Measurements from ENCODE around the gene GDPD4. TPM values are rescaled to one million over a fixed set of nuclear protein-coding genes. Genes with fewer than 3 reads are reported as not detected.

The GDPD4 gene
- total RNA-seq, 4 donors from 2014 or later: not detected

DNA sequence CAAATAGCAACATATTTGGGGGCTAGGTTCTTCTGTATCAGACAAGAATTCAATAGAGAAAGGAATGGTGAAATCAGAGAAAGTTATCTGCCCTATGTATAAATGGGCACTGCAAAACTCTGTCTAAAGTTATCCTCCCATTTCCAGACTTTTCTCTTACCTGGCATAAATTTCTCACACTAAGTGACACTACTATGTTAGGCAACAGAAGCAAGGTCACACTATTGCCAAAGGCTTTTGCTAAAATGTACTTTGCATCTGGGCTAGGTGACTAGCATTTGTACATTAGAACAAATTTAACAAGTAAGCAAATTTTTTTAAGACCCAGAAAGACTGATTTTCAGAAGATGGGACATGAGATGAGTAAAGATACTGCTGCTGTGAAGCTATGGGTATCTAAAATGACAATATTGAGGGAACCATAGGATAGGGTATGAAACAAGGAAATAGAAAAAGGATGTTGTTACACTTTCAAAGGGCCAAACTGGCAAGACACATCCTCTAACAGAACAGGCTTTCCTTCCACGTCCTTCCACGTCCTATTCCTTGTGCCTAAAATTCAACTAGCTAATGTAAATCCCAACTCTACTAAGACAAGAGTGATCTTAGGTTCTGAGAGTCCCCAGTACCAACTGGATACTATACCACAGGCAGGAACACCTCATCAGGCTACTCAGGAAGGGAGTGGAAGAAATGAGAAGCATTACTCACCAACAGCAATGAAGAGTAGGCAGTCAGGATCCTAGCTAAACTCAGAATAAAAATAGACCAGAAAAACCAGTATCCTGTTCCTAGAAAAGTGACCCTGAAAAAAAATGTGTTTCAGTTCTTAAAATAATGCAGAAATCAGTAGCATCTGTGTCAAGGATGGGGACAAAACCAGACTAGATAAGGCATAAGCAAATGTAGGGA lies 22.6 kb downstream of the GDPD4 start:
- WGBS: 62% methylated on average over 2 of the region's 2 CpGs
- no peaks in the 10 kb centered on the region for H3K27me3 ChIP-seq
- intact Hi-C loops (cut with DNase I): no loop called here
- H3K4me3 ChIP-seq: no peak overlapping the region
- H3K9me3 ChIP-seq: no peaks in the 10 kb centered on the region
- H3K4me1 ChIP-seq: no peaks in the 10 kb centered on the region
- H3K27ac ChIP-seq (replicated peaks in 1 of 4): no peak overlapping the region
- H3K36me3 ChIP-seq: no peaks in the 10 kb centered on the region
- DNase-seq (ENCODE audit: extremely low spot score): no peak
- TF ChIP-seq POLR2AphosphoS5 (IDR thresholded peaks at IDR 0.05) (no peak), POLR2A (IDR thresholded peaks at IDR 0.05; ENCODE audit: low read depth) (no peak), EP300 (IDR thresholded peaks at IDR 0.05) (no peak)
- TF ChIP-seq, protein P1, sequence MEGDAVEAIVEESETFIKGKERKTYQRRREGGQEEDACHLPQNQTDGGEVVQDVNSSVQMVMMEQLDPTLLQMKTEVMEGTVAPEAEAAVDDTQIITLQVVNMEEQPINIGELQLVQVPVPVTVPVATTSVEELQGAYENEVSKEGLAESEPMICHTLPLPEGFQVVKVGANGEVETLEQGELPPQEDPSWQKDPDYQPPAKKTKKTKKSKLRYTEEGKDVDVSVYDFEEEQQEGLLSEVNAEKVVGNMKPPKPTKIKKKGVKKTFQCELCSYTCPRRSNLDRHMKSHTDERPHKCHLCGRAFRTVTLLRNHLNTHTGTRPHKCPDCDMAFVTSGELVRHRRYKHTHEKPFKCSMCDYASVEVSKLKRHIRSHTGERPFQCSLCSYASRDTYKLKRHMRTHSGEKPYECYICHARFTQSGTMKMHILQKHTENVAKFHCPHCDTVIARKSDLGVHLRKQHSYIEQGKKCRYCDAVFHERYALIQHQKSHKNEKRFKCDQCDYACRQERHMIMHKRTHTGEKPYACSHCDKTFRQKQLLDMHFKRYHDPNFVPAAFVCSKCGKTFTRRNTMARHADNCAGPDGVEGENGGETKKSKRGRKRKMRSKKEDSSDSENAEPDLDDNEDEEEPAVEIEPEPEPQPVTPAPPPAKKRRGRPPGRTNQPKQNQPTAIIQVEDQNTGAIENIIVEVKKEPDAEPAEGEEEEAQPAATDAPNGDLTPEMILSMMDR (IDR thresholded peaks at IDR 0.05): no peak

DNA sequence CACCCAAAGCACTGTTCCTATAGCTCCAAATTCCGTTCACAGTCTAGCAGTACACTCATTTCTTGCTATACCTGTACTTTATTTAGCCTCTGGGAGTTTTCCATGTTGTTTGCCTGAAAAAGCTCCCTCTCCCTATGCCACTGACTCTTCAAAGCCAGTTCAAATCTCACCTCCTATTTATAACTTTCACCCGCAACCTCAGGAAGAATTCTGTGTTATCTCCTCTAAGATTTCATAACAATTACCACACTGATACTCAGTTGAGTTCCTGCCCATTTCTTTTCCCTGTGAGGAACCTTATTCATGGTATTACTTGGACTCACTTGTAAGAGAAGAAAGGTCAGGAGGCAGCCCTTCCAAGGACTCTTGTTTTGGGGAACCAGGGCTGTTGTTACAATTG lies 25.2 kb downstream of the GDPD4 start:
- Histone ChIP-seq H3K27ac (replicated peaks in 1 of 4) (no peak overlapping the region), H3K27me3 (no peaks in the 10 kb centered on the region), H3K36me3 (no peaks in the 10 kb centered on the region), H3K9me3 (no peaks in the 10 kb centered on the region), H3K4me1 (no peaks in the 10 kb centered on the region), H3K4me3 (no peak overlapping the region)
- intact Hi-C loops (cut with DNase I): no loop called here
- WGBS: 83% methylated on average over 2 of the region's 2 CpGs
- DNase-seq (ENCODE audit: extremely low spot score): no peak
- no peak for TF ChIP-seq EP300 (IDR thresholded peaks at IDR 0.05)
- TF ChIP-seq, protein P1 (IDR thresholded peaks at IDR 0.05): no peak
- TF ChIP-seq POLR2AphosphoS5 (IDR thresholded peaks at IDR 0.05): no peak
- TF ChIP-seq POLR2A (IDR thresholded peaks at IDR 0.05; ENCODE audit: low read depth): no peak

- 83% methylated on average over 3 of the region's 3 CpGs for WGBS
- Histone ChIP-seq H3K27ac (replicated peaks in 1 of 4) (no peak overlapping the region), H3K4me3 (no peak overlapping the region), H3K9me3 (no peaks in the 10 kb centered on the region), H3K36me3 (no peaks in the 10 kb centered on the region), H3K4me1 (no peaks in the 10 kb centered on the region), H3K27me3 (no peaks in the 10 kb centered on the region)
- intact Hi-C loops (cut with DNase I): no loop called here
- no peak for DNase-seq (ENCODE audit: extremely low spot score)
- TF ChIP-seq EP300 (IDR thresholded peaks at IDR 0.05): no peak
- no peak for TF ChIP-seq POLR2AphosphoS5 (IDR thresholded peaks at IDR 0.05)
- TF ChIP-seq, protein P1 (IDR thresholded peaks at IDR 0.05): no peak
- no peak for TF ChIP-seq POLR2A (IDR thresholded peaks at IDR 0.05; ENCODE audit: low read depth)
These were observed 30.6 kb downstream of the GDPD4 start for GRCh38 chr11:77270921-77271320.

DNA sequence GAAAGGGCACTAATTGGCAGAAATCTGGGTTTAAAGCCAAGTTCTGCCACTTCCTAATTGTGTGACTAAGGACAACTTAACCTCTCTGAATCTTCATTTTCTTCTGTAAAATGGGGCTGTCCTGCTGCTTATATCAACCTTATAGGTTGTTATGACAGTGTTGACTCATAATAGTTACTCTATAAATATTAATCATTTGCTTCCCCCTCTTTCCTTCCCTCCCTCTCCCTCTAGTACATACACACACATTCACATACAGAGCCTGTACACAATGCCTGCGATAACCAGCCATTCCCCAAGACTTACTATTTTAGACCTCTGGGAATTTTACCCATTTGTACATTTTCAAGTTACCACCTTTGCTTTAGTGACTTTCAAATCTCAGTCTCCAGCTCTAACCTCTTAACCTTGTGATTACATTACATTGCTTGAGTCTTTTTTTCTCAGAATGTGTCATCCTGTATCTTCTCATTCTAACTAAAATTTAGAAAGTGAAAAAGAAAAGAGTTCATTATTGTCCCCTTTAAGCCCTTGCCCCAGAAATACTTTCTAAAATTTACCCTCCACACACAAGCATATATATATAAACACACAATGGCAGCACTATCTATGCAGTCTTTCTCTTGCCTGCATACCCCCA lies 31.9 kb downstream of the GDPD4 start:
- no peaks in the 10 kb centered on the region for H3K27me3 ChIP-seq
- TF ChIP-seq, protein P1 (IDR thresholded peaks at IDR 0.05): no peak
- TF ChIP-seq POLR2A (IDR thresholded peaks at IDR 0.05; ENCODE audit: low read depth) (no peak), EP300 (IDR thresholded peaks at IDR 0.05) (no peak), POLR2AphosphoS5 (IDR thresholded peaks at IDR 0.05) (no peak)
- WGBS: 95% methylated on average over 1 of the region's 1 CpG
- no peaks in the 10 kb centered on the region for H3K9me3 ChIP-seq
- H3K27ac ChIP-seq (replicated peaks in 1 of 4): no peak overlapping the region
- H3K4me3 ChIP-seq: no peak overlapping the region
- no peaks in the 10 kb centered on the region for H3K36me3 ChIP-seq
- H3K4me1 ChIP-seq: no peaks in the 10 kb centered on the region
- no peak for DNase-seq (ENCODE audit: extremely low spot score)
- intact Hi-C loops (cut with DNase I): no loop called here

Measured in esophagus muscularis mucosa (tissue), 4 donors.